HL-60 (cell line): Measurements from ENCODE around the gene ARMC9.
A peak's percentile ranks its signal among the peaks of the same experiment; 100 is the strongest.

Experiments used
- DNase-seq, 2 experiments: peaks; one replicate each; pipeline ENCODE4 v3.0.0-alpha.2; 2010 to 2020; ENCODE audit warnings: low read depth in 1 of 2, low spot score in 1 of 2
- H3K27ac ChIP-seq: fragments of 250-450 bp; sonication (Bioruptor Pico); replicated peaks from 2 replicates; pipeline ENCODE4 v1.5.1; 2020; ENCODE audit warnings: mild to moderate bottlenecking, moderate library complexity
- H3K27me3 ChIP-seq: fragments of 250-450 bp; sonication (Bioruptor Pico); 2 replicates; pipeline ENCODE4 v1.5.1; 2021; ENCODE audit warnings: mild to moderate bottlenecking, moderate library complexity; ENCODE audit not compliant: insufficient read depth, poor library complexity, severe bottlenecking
- H3K4me3 ChIP-seq: replicated peaks from 2 replicates; pipeline ENCODE4 v1.5.1; 2011; ENCODE audit warnings: mild to moderate bottlenecking, control low read depth, low read length; ENCODE audit not compliant: insufficient read depth
- CTCF ChIP-seq: IDR thresholded peaks from one replicate; pipeline ENCODE4 v1.5.1; 2011; ENCODE audit warnings: low read length, control low read depth, inconsistent platforms; ENCODE audit not compliant: insufficient read depth
- GABPA ChIP-seq: IDR thresholded peaks from 2 replicates; pipeline ENCODE4 v1.6.1; 2012; ENCODE audit warnings: low read depth
- POLR2AphosphoS5 ChIP-seq: IDR thresholded peaks from 2 replicates; pipeline ENCODE4 v1.6.1; 2012; ENCODE audit warnings: low read depth
- REST ChIP-seq: IDR thresholded peaks from 2 replicates; pipeline ENCODE4 v1.6.1; 2012; ENCODE audit warnings: low read depth; ENCODE audit not compliant: insufficient replicate concordance
- SPI1 ChIP-seq: IDR thresholded peaks from 2 replicates; pipeline ENCODE4 v1.6.1; 2012; ENCODE audit warnings: low read depth, mild to moderate bottlenecking, borderline replicate concordance

Gene ARMC9

GRCh38 chr2:231364061-231364460, 165.6 kb downstream of the ARMC9 start:
- Histone ChIP-seq H3K27me3 (no peaks in the 10 kb centered on the region), H3K4me3 (no peak overlapping the region), H3K27ac (no peak overlapping the region)
- no peak for TF ChIP-seq CTCF
- no peak for TF ChIP-seq REST
- no peak for TF ChIP-seq SPI1
- TF ChIP-seq POLR2AphosphoS5: no peak
- TF ChIP-seq GABPA: no peak
- no peak for DNase-seq

- Histone ChIP-seq H3K27me3 (no peaks in the 10 kb centered on the region), H3K4me3 (no peak overlapping the region), H3K27ac (peak overlapping the region; percentile 45)
- no peak for DNase-seq
- no peak for TF ChIP-seq REST
- TF ChIP-seq SPI1: peak; percentile 7; the same call in 1 of the 2 replicates
- no peak for TF ChIP-seq GABPA
Measured at GRCh38 chr2:231364961-231365810, 166.8 kb downstream of the ARMC9 start.

GRCh38 chr2:231367178-231367577, 168.7 kb downstream of the ARMC9 start:
- DNase-seq: no peak
- Histone ChIP-seq H3K27ac (no peak overlapping the region), H3K27me3 (no peaks in the 10 kb centered on the region), H3K4me3 (no peak overlapping the region)
- TF ChIP-seq SPI1: no peak
- no peak for TF ChIP-seq POLR2AphosphoS5
- TF ChIP-seq REST: no peak
- TF ChIP-seq GABPA: no peak
- no peak for TF ChIP-seq CTCF
